Measurements from ENCODE around the gene PSMC3. TPM values are rescaled to one million over a fixed set of nuclear protein-coding genes. Genes with fewer than 3 reads are reported as not detected.

Gene PSMC3
- total and polyA plus RNA-seq, 2 donors: 104 to 136 TPM

DNA sequence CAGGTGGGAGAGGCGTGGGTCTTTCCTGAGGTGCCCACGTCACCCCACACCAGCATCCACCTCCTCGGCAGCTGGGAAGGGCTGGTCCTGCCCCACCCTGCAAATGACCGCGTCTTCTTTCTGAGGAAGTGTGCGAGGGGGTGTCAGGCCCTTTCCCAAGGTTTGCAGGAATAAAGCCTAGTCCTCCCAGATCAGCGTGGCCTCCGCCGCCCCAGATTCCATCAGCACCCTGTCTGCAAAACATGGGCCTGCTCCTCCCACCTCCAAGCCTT is 32.3 kb downstream of the PSMC3 start:
- no peaks in the 10 kb centered on the region for H3K27me3 ChIP-seq (ENCODE audit: control insufficient read depth in 2 of 2, insufficient read depth in 1 of 2, low read length in 1 of 2)
- no peaks in the 10 kb centered on the region for H3K36me3 ChIP-seq (ENCODE audit: control insufficient read depth in 2 of 2, insufficient read depth in 2 of 2, low read length in 1 of 2)
- 82% methylated on average over 9 of the region's 9 CpGs for WGBS

GRCh38 chr11:47393163-47394049 is 32.8 kb downstream of the PSMC3 start:
- Histone ChIP-seq H3K36me3 (ENCODE audit: control insufficient read depth in 2 of 2, insufficient read depth in 2 of 2, low read length in 1 of 2) (no peaks in the 10 kb centered on the region), H3K4me3 (ENCODE audit: low read length in 2 of 2) (no peak overlapping the region), H3K27ac (ENCODE audit: low read depth in 1 of 2, low read length in 1 of 2) (peak overlapping the region; percentile 50 to 83), H3K9me3 (ENCODE audit: control insufficient read depth in 2 of 2, insufficient read depth in 1 of 2, low read length in 1 of 2) (no peaks in the 10 kb centered on the region), H3K27me3 (ENCODE audit: control insufficient read depth in 2 of 2, insufficient read depth in 1 of 2, low read length in 1 of 2) (no peaks in the 10 kb centered on the region), H3K4me1 (ENCODE audit: control insufficient read depth in 2 of 2, insufficient read depth in 2 of 2, low read length in 2 of 2) (peaks cover 12 to 41% of the 10 kb centered on the region in 2 donors)
- DNase-seq (ENCODE audit: low read depth in 6 of 9, low spot score in 9 of 9): no peak
- WGBS: 72% methylated on average over 20 of the region's 20 CpGs

More for the DNA sequence above, 32.3 kb downstream of the PSMC3 start:
- H3K4me3 ChIP-seq (ENCODE audit: low read length in 2 of 2): no peak overlapping the region
- H3K27ac ChIP-seq (ENCODE audit: low read depth in 1 of 2, low read length in 1 of 2): peak overlapping the region; percentile 81 to 83
- H3K9me3 ChIP-seq (ENCODE audit: control insufficient read depth in 2 of 2, insufficient read depth in 1 of 2, low read length in 1 of 2): no peaks in the 10 kb centered on the region
- peaks cover 12 to 42% of the 10 kb centered on the region in 2 donors for H3K4me1 ChIP-seq (ENCODE audit: control insufficient read depth in 2 of 2, insufficient read depth in 2 of 2, low read length in 2 of 2)
- no peak for DNase-seq (ENCODE audit: low read depth in 6 of 9, low spot score in 9 of 9)

- H3K4me3 ChIP-seq (ENCODE audit: low read length in 2 of 2): no peak overlapping the region
- H3K36me3 ChIP-seq (ENCODE audit: control insufficient read depth in 2 of 2, insufficient read depth in 2 of 2, low read length in 1 of 2): no peaks in the 10 kb centered on the region
- H3K4me1 ChIP-seq (ENCODE audit: control insufficient read depth in 2 of 2, insufficient read depth in 2 of 2, low read length in 2 of 2): peaks cover 12 to 41% of the 10 kb centered on the region in 2 donors
- no peak for DNase-seq (ENCODE audit: low read depth in 6 of 9, low spot score in 9 of 9)
- H3K27ac ChIP-seq (ENCODE audit: low read depth in 1 of 2, low read length in 1 of 2): no peak overlapping the region
- H3K27me3 ChIP-seq (ENCODE audit: control insufficient read depth in 2 of 2, insufficient read depth in 1 of 2, low read length in 1 of 2): no peaks in the 10 kb centered on the region
- WGBS: 84% methylated on average over 14 of the region's 14 CpGs
- H3K9me3 ChIP-seq (ENCODE audit: control insufficient read depth in 2 of 2, insufficient read depth in 1 of 2, low read length in 1 of 2): no peaks in the 10 kb centered on the region
These were observed 33.6 kb downstream of the PSMC3 start for GRCh38 chr11:47392546-47393162.

- WGBS: 98% methylated on average over 16 of the region's 16 CpGs
- Histone ChIP-seq H3K4me3 (ENCODE audit: low read length in 2 of 2) (no peak overlapping the region), H3K27ac (ENCODE audit: low read depth in 1 of 2, low read length in 1 of 2) (peak overlapping the region in 1 of 2 donors; percentile 32), H3K4me1 (ENCODE audit: control insufficient read depth in 2 of 2, insufficient read depth in 2 of 2, low read length in 2 of 2) (peaks cover 12 to 41% of the 10 kb centered on the region in 2 donors), H3K27me3 (ENCODE audit: control insufficient read depth in 2 of 2, insufficient read depth in 1 of 2, low read length in 1 of 2) (no peaks in the 10 kb centered on the region), H3K36me3 (ENCODE audit: control insufficient read depth in 2 of 2, insufficient read depth in 2 of 2, low read length in 1 of 2) (no peaks in the 10 kb centered on the region), H3K9me3 (ENCODE audit: control insufficient read depth in 2 of 2, insufficient read depth in 1 of 2, low read length in 1 of 2) (no peaks in the 10 kb centered on the region)
- DNase-seq (ENCODE audit: low read depth in 6 of 9, low spot score in 9 of 9): no peak
These were observed 34.4 kb downstream of the PSMC3 start for GRCh38 chr11:47391711-47392432.

- no peak for DNase-seq (ENCODE audit: low read depth in 6 of 9, low spot score in 9 of 9)
These were observed 35.1 kb downstream of the PSMC3 start for GRCh38 chr11:47391077-47391583.

GRCh38 chr11:47390422-47390760 is 35.8 kb downstream of the PSMC3 start:
- H3K36me3 ChIP-seq (ENCODE audit: control insufficient read depth in 2 of 2, insufficient read depth in 2 of 2, low read length in 1 of 2): no peaks in the 10 kb centered on the region
- H3K27me3 ChIP-seq (ENCODE audit: control insufficient read depth in 2 of 2, insufficient read depth in 1 of 2, low read length in 1 of 2): no peaks in the 10 kb centered on the region
- WGBS: 96% methylated on average over 6 of the region's 6 CpGs
- no peak for DNase-seq (ENCODE audit: low read depth in 6 of 9, low spot score in 9 of 9)
- no peaks in the 10 kb centered on the region for H3K9me3 ChIP-seq (ENCODE audit: control insufficient read depth in 2 of 2, insufficient read depth in 1 of 2, low read length in 1 of 2)
- H3K4me3 ChIP-seq (ENCODE audit: low read length in 2 of 2): no peak overlapping the region
- peaks cover 12 to 34% of the 10 kb centered on the region in 2 donors for H3K4me1 ChIP-seq (ENCODE audit: control insufficient read depth in 2 of 2, insufficient read depth in 2 of 2, low read length in 2 of 2)
- H3K27ac ChIP-seq (ENCODE audit: low read depth in 1 of 2, low read length in 1 of 2): peak overlapping the region in 1 of 2 donors; percentile 47

More at GRCh38 chr11:47391077-47391583, 35.1 kb downstream of the PSMC3 start:
- H3K27me3 ChIP-seq (ENCODE audit: control insufficient read depth in 2 of 2, insufficient read depth in 1 of 2, low read length in 1 of 2): no peaks in the 10 kb centered on the region
- H3K36me3 ChIP-seq (ENCODE audit: control insufficient read depth in 2 of 2, insufficient read depth in 2 of 2, low read length in 1 of 2): no peaks in the 10 kb centered on the region
- H3K27ac ChIP-seq (ENCODE audit: low read depth in 1 of 2, low read length in 1 of 2): peak overlapping the region; percentile 10 to 32
- H3K9me3 ChIP-seq (ENCODE audit: control insufficient read depth in 2 of 2, insufficient read depth in 1 of 2, low read length in 1 of 2): no peaks in the 10 kb centered on the region
- 94% methylated on average over 11 of the region's 11 CpGs for WGBS
- H3K4me3 ChIP-seq (ENCODE audit: low read length in 2 of 2): no peak overlapping the region
- peaks cover 12 to 41% of the 10 kb centered on the region in 2 donors for H3K4me1 ChIP-seq (ENCODE audit: control insufficient read depth in 2 of 2, insufficient read depth in 2 of 2, low read length in 2 of 2)

DNA sequence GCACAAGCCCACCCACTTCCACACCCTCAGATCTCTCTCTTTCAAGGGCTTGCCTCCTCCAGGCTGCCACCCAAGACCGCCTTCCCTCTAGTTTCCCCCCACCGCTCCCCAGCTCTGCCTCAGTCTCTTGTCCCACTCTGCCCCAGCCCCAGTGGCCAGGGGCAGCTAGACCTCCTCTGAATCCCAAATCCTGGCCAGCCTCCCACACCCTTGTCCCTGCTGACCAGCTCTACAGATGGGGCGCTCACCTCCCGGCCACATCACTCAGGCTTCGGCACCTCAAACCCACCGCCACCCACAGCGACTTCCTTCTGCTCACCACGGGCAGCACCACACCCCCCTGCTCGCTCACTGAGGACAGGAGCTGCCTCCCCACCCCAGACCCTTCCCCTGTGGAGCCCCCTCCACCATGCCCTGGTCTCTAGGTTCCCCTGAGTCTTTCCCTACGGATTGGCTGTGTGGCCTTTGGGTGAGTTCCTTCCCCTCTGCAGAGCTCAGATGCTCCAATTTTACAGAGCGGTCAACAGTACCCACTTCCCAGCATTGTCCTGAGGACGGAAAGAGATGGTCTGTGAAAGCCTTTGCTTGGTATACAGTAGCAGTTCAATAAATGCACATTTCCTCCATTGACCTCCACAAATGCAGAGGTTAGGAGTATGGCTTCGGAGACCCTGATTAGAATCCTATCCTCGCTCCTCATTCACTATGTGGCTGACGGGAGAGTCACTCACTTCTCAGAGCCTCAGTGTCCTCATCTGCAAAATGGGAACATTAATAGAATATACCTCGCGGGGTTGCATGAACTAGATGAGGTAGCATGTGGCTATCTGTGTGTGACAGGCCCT is 36.4 kb downstream of the PSMC3 start:
- Histone ChIP-seq H3K4me1 (ENCODE audit: control insufficient read depth in 2 of 2, insufficient read depth in 2 of 2, low read length in 2 of 2) (peaks cover 7 to 29% of the 10 kb centered on the region in 2 donors), H3K9me3 (ENCODE audit: control insufficient read depth in 2 of 2, insufficient read depth in 1 of 2, low read length in 1 of 2) (no peaks in the 10 kb centered on the region), H3K27ac (ENCODE audit: low read depth in 1 of 2, low read length in 1 of 2) (peak overlapping the region in 1 of 2 donors; percentile 53), H3K36me3 (ENCODE audit: control insufficient read depth in 2 of 2, insufficient read depth in 2 of 2, low read length in 1 of 2) (no peaks in the 10 kb centered on the region), H3K4me3 (ENCODE audit: low read length in 2 of 2) (no peak overlapping the region), H3K27me3 (ENCODE audit: control insufficient read depth in 2 of 2, insufficient read depth in 1 of 2, low read length in 1 of 2) (no peaks in the 10 kb centered on the region)
- 60% methylated on average over 17 of the region's 17 CpGs for WGBS
- DNase-seq (ENCODE audit: low read depth in 6 of 9, low spot score in 9 of 9): no peak

GRCh38 chr11:47388697-47389576 is 37.3 kb downstream of the PSMC3 start:
- H3K27ac ChIP-seq (ENCODE audit: low read depth in 1 of 2, low read length in 1 of 2): peak overlapping the region in 1 of 2 donors; percentile 53
- no peaks in the 10 kb centered on the region for H3K9me3 ChIP-seq (ENCODE audit: control insufficient read depth in 2 of 2, insufficient read depth in 1 of 2, low read length in 1 of 2)
- peaks cover 0 to 20% of the 10 kb centered on the region in 2 donors for H3K4me1 ChIP-seq (ENCODE audit: control insufficient read depth in 2 of 2, insufficient read depth in 2 of 2, low read length in 2 of 2)
- no peak overlapping the region for H3K4me3 ChIP-seq (ENCODE audit: low read length in 2 of 2)
- no peaks in the 10 kb centered on the region for H3K27me3 ChIP-seq (ENCODE audit: control insufficient read depth in 2 of 2, insufficient read depth in 1 of 2, low read length in 1 of 2)
- 94% methylated on average over 28 of the region's 28 CpGs for WGBS
- H3K36me3 ChIP-seq (ENCODE audit: control insufficient read depth in 2 of 2, insufficient read depth in 2 of 2, low read length in 1 of 2): no peaks in the 10 kb centered on the region
- DNase-seq (ENCODE audit: low read depth in 6 of 9, low spot score in 9 of 9): no peak

All from thymus (tissue), 11 donors.